IPS-NIHi7 (cell line): Measurements from ENCODE around the gene LILRB3.
"Not testable (repeated sequence)": the region's sequence is repeated elsewhere in the genome, so short reads cannot be mapped to it uniquely, and the experiment has no call there.

Source experiments
- DNase-seq: peaks from one replicate; pipeline ENCODE4 v3.0.0; 2012; ENCODE audit warnings: mixed read lengths; ENCODE audit errors: extremely low spot score

The LILRB3 gene

DNA sequence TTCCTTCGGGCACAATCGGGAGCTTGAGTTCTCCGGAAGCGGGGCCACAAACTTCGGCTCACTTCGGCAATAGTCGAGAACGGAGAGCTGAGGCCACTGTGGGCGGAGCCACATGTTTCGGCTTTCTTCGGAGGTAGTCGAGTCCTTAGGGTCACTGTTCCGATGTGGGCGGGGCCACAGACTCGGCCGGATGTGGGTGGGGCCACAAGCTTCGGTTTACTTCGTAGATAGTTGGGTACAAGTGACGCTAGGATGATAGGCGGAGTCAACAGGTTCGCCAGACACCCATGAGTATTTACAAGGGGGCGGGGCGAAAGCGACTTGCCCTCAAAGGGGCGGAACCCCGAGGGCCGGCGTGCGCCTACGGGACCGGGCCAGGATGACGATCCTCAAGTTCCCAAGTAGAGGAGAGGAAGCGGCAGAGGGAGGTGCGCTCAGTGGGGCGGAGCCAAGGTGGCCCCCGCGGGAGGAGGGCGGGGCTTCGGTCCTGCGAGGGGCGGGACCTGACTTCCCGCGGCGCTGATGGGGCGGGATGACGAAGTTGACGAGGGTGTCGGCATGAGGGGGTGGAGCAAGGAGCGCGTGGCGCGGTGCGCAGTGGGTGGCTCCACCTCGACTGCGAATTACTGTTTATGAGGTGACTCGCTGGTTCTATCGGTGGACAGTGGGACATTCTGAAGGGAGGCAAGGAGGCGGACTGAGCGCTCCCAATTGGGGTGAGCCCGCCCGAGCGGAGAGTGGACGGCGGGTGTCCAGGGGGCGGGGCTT is 32.9 kb downstream of the LILRB3 start:
- DNase-seq = peak; percentile 89

DNA sequence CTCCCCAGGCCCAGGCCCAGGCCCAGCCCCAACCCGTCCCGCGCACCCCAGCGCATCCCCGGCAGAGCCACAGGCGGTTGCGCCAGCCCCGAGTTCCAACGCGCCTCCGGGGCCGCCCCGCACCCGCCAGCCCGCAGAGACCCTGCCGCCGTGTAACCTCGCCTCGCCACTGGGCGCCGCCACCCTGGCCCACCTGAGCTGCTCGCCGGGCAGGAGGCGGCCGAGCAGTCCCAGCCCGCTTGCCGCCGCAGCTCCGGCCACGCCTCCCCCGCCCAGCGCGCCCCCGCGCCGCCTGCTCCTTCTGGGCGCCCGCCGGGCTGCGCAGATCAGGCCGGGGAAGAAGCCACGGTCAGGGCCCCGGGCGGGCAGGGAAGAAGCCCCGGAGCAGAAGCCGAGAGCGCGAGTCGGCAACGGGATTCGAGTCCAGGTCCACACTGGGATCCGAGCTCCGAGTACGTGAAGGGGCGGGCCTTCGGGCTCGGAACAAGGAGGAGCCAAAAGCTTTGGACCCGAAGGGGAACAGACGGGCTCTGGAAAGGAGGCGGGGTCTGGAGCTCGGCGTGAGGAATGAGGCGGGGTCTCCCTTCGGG is 33.6 kb downstream of the LILRB3 start, which contains the start of gene MBOAT7:
Gene MBOAT7, minus strand, starts transcription at position 436 of the 590 bp plus-strand sequence. CDS start 1,072 bp downstream, outside the sequence.
- DNase-seq = no peak

DNA sequence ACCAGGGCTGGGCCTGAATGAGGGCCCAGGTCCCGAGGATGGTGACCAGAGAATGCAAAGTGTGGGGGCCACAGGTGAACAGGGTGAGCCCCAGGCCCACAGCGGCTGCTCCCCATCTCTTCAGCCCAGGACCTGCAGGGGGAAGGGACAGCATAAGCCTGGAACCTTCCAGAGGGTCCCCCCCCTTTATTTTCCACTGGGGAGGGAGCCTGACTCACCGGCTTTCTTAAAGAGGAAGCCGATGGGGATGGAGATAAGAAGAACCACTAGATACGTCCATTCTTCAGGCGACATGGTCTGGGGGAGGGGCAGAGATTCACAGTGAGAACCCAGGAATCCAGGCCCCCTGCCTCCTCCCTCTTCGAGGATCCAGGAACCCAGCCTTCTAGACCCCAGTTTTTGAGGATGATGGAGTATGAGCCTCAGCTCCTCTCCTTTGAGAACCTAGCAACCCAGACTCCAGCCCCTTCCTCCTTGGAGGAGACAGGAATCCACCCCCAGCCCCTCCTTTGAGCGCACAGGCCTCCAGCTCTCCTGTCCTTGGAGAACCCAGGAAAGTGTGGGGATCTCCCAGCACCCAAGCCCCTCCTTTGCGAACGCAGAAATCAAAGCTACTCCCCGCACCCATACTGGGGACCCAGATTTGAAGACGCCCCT is 34.5 kb downstream of the LILRB3 start:
- no peak for DNase-seq

DNA sequence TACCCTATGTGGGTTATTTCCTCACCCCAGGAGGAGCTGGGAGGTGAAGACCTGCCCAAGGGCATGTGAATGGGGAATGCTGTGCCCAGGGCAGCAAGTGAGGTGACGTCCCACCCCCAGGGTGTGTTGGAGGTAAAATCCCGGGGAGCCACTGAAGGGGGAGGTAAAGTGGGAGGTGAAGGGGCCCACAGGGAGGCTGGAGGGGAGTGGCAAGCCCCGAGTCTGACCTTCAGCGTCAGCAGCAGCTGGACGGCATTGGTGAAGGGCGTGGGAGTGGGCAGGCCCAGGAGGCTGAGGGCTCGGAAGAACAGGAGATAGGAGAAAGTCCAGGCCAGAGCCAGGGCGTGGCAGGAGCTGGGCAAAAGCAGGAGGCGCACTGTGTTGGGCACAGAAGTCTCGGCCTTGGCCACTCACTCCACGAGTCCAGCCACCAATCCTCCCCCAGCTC is 35.8 kb downstream of the LILRB3 start:
- no peak for DNase-seq

DNA sequence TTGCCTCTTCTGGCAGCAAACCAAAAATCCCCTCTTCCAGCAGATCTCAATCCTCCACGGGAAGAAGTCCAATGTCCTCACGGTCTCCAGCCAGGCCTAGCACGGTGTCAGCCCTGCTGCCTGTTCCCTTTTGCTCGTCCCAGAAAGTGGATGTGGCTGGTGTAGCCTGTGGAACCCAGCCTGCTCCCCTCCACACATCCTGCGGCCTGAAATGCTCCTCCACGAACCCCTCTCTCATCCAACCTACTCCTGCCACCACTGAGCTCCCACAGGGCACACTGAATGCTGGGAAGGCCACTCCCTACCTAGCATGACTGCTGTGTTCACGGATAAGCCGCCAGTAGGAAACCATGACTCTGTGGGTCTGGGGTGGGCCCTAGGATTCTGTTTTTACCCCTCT is 36.5 kb downstream of the LILRB3 start:
- DNase-seq = no peak

DNA sequence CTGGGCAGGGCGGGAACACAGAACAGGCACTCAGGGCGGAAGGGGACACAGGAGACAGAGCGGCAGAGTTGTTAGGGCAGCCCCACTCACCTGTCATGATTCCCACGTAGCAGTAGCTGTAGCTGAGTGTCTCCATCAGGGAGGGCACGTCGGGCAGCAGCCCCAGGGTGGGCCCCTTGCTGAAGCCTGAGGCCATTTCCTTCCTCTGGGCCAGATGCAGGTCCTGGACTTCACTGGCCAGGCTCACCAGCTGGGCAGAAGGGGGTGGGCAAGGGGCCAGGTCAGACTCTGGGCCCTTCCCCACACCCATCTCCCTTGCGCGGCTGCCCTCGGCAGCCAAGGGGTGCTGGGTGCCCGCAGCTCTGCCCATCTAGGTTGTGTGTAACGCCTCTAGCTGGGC is 39.4 kb downstream of the LILRB3 start:
- DNase-seq = no peak

DNA sequence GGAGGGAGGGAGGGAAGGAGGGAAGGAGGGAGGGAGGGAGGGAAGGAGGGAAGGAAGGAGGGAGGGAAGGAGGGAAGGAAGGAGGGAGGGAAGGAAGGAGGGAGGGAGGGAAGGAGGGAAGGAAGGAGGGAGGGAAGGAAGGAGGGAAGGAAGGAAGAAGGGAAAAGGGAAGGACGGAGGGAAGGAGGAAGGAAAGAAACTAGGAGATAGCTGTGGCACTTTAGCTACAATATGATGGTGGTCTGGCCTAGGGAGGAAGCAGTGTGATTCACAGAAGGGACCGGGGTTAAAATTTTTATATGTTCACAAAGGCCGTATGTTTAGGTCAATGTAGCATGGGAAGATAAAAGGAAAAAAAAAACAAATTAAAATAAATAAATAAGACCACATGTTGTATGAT is 40.9 kb downstream of the LILRB3 start:
- not testable (repeated sequence) for DNase-seq

DNA sequence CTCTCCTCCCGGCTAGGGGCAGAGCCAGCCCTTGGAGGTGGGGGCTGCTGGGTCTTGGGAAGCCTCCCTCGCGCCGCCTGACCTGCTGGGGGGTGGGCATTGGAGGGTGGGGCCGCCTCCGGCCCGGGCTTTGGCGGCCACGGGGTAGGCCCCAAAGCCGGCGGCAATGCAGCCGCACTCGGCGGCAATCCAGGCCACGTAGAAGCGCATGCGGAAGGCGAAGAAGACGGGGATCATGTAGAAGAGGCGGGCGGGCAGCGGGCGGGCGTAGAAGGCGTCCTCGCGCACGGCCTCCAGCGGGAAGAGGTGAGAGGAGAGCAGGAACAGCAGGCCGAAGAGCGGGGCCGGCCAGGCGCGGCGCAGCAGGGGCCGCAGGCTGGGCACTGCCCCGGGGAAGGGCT is 42.1 kb downstream of the LILRB3 start:
- DNase-seq = no peak

DNA sequence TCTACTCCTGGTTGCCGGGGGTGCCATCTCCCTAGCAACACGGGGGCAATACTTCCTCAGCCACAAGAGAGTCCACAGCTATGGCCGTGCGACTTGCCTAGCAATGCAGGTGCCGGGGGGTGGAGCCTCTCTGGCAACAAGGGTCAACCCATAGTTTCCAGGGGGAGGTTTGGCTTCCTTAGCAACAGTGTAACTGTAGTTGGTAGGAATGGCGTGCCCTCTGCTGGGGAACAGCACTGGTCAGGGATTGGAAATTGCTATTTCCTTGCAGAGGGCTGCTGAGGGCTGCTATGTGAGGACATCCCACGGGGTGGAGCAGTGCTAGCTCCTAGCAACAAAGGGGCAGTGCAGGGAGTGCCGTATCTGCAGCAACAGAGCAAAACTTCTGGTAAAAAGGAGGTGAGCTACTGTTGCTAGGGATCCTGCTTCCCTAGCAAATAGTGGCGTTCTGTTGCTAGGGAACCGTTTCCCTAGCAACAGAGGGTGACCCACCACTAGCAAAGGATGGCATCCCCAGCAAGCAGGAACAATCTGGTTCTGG is 42.8 kb downstream of the LILRB3 start:
- peak; percentile 77 for DNase-seq

DNA sequence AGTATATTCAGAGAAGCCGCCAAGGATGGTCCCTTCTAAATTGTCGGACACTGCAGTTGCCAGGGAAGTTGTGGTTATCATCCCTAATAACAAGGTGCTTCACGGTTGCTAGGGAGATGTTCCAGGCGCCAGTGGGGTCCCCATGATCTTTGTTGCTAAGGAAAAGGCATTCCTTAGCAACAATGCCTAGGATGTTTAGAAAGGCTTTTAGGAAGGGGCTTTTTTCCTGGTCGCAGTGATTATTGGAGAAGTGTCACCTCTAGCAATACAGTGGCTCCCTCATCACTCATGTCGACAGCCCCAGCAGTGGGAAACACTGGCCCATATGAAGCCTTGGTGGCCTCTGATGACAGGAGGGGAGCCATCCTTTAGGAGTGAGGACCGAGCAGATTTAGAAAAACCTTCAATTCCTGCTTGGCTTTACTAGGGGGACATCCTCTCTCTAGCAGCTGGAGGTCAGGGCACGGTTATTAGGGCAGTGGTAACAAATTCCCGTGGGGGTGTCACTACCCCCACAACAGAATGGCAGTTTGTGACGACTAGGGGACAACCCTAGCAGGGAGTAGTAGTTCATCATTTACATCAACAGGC is 43.5 kb downstream of the LILRB3 start:
- DNase-seq = no peak

DNA sequence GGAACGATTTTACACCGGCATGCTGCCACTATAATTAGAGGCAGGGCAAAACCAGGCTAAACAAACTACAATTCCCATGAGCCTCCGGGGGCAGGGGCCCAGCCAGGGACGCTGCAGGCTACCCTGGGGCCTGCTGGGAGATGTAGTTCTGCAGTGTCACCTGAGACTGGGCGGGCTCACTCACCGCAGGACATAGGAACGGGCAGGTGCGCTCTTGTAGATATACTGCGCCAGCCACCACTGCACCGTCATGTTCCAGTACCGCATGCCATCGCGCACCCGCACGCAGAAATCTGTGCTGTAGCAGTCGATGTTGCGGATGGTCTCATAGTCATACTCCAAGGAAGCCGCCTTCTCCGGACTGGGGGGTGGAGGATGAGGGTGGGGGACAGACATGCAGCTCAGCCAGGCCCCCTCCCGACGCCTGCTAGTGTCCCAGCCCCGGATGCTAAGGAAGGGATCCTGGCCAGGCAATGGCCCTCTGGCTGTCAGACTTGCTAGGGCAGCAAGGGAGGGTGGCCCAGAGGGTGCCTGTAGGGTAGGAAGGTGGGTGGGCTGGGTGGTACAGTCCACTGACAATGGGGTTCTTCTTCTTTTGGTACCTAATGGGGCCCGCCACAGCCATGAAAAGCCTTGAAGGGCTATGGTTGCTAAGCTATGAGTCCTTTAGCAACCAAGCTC is 44.1 kb downstream of the LILRB3 start:
- DNase-seq = peak; percentile 60

DNA sequence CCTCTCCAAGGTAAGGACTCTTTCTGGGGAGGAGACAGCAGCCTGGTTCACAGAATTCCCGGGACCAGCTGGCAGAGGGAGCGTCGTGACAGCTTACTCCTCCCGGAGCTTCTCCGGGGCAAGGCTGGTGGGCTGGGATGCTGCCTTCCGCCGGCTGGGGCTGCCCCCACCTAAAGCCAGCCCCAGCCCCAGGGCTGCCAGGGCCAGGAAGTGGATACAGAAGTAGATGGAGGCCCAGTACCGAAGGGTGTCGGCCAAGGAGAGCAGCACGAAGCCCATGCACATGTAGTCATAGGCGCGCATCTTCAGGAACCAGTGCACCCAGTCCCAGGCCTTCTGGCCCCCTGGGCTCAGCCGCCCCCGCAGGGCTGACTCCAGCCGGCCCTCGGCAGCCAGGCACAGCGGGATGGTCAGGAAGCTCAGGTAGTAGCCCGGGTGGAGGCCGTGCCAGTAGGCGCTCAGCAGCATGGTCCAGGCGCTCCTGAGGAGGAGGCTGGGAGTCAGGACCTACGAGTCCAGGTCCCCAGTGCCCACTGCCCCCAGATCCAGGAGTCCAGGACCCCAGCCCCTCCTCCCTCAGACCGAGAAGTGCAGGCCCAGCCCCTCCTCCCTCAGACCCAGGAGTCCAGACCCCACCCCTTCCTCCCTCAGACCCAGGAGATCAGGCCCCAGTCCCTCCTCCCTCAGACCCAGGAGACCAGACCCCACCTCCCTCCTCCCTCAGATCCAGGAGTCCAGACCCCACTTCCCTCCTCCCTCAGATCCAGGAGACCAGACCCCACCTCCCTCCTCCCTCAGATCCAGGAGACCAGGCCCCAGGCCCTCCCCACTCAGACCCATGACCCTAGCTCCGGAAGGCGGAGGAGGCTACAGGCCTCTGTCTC is 48.6 kb downstream of the LILRB3 start:
- DNase-seq = no peak

DNA sequence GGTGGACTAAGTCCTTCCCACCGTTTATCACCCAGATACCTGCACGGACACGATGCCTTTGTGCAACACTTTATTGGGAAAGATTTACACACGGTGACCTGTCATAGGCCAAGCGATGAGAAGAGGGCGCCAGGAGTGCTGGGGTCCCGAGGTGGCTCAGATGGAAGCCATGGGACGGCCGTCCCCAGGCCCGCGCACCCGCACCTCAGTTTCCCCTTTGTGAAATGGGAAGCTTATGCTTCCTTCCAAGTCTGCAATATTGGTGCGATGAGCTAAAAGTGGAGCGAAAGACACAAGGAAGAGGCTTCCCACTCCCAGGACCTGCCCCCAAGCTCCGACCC is 49.5 kb downstream of the LILRB3 start:
- no peak for DNase-seq

DNA sequence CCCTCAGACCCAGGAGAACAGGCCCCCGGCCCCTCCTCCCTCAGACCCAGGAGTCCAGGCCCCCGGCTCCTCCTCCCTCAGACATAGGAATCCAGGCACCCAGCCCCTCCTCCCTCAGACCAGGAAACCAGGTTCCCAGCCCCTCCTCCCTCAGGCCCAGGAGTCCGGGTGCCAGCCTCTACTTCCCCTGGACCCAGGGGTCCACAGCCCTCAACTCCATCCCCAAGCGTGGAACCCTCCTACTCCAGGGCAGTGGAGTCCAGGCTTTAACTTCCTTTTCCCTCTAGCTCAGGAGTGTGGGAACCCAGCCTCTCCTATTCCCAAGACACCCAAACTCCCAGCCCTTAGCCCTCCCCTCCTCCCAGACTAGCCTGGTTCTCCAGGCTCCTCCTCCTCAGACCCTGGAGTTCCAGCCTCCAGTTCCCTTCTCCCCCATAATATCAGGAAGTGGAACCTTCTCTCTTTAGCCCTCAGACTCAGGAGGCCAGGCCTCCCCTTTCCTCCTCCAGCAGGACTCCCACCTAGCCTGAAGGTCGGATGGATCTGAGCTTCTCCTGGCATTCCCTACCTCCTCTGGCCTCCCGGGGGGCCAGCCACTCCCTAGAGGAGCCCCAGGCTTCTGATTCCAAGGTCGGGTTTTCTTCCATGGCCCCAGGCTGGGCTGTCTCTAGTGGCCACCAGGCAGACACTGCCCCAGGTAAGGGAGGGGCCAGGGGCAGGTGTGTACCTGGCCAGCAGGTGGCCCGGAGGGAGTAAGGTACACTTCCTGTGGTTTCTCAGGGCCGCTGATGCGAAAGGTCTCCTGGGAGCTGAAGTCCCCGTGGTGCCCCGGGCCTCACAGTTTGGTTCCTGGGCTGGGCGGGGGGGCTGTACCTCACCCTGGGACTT is 50.1 kb downstream of the LILRB3 start, which contains the start of gene TMC4:
Gene TMC4, minus strand, starts transcription at position 690 of the 888 bp plus-strand sequence. Its CDS starts 43 bp downstream, at position 647.
- peak; percentile 81 for DNase-seq

DNA sequence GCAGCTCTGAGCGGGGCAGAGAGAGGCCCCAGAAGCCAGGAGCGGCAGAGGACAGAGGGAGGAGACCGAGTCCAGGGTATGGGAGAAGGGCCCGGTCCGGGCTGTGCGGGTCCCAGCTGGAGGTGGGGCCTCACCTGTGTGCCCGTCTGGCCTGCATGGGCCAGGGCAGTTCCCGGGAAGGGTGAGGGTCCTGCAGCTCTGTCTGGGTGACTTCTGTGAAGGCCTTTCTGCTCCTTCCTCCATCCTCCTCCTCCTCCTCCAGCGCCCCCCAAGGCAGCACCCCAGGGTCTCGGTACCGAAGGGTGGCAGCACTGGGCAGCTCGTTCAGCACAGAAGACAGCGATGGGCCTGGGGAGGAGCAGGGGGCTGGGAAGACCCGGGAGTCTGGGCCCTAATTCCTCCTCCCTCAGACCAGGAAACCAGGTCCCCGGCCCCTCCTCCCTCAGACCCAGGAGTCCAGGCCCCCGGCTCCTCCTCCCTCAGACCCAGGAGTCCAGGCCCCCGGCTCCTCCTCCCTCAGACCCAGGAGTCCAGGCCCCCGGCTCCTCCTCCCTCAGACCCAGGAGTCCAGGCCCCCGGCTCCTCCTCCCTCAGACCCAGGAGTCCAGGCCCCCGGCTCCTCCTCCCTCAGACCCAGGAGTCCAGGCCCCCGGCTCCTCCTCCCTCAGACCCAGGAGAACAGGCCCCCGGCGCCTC is 50.9 kb downstream of the LILRB3 start:
- DNase-seq = not testable (repeated sequence)

DNA sequence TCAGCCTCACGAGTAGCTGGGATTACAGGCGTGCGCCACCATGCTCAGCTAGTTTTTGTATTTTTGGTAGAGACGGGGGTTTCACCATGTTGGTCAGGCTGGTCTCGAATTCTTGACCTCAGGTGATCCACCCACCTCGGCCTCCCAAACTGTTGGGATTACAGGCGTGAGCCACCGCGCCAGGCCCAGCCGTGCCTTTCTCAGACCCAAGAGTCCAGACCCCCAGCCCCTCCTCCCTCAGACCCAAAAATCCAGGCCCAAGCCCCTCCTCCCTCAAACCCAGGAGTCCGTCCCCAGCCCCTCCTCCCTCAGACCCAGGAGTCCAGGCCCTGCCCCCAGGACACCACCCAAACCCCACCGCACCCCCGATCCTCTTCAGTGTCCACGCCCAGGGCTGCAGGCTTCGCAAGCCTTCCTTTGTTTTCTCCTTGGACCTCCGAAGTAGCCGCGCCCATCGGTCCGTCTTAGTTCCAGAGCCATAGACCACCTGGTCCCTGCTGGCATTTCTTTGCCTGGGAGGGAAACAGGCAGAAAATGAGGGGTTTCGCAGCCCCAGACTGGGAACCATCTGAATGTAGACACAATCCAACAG is 53.6 kb downstream of the LILRB3 start:
- no peak for DNase-seq

DNA sequence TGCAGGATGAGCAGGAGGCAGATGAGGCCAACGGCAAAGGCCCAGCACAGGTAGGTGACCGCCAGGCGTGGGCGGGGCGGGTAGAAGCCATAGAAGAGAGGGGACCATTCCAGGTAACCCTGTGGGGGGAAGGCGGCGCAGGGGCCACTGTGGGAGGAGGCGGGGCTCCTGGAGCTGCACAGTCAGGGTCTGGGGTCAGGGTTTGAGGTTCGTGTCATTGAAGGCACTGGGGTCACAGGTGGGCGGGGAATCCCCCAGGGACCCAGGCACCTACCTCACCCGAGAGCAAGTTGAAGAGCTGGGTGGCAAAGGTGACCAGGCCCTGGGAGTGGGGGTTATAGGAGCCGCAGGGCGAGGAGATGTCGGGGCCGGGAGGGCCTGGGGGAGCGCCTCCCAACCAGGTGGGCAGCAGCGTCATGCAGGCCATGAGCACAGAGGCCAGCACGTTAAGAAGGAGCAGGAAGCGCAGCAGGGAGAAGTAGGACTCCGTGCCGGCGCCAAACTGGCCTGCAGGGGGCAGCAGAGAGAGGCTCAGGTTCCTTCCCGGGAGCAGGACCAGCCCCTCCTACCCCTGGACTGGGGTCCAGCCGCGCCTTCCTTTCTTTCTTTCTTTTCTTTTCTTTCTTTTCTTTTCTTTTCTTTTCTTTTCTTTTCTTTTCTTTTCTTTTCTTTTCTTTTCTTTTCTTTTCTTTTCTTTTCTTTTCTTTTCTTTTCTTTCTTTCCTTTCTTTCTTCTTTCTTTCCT is 54.5 kb downstream of the LILRB3 start:
- peak; percentile 85 for DNase-seq
